HuH-7.5 (cell line): Measurements from ENCODE around the gene ARMC5.
A peak's percentile ranks its signal among the peaks of the same experiment; 100 is the strongest.
"Not testable (repeated sequence)": the region's sequence is repeated elsewhere in the genome, so short reads cannot be mapped to it uniquely, and the experiment has no call there.

Source experiments
- DNase-seq: peaks from one replicate; pipeline ENCODE4 v3.0.0; 2011; ENCODE audit warnings: low spot score

ARMC5 gene

GRCh38 chr16:31430380-31431052 lies 28.8 kb upstream of the ARMC5 start:
- no peak for DNase-seq

- DNase-seq = no peak
These were observed 23.7 kb upstream of the ARMC5 start for GRCh38 chr16:31435341-31436220.

GRCh38 chr16:31436221-31437045 lies 22.9 kb upstream of the ARMC5 start:
- no peak for DNase-seq

- DNase-seq = no peak
These were observed 20.9 kb upstream of the ARMC5 start for GRCh38 chr16:31438414-31438813.

- not testable (repeated sequence) for DNase-seq
These were observed 20.3 kb upstream of the ARMC5 start for GRCh38 chr16:31439023-31439422.

- DNase-seq = no peak
These were observed 19.8 kb upstream of the ARMC5 start for GRCh38 chr16:31439519-31439918.

GRCh38 chr16:31440516-31441184 lies 18.7 kb upstream of the ARMC5 start:
- DNase-seq = no peak

- no peak for DNase-seq
These were observed 17.3 kb upstream of the ARMC5 start for GRCh38 chr16:31441956-31442355.

- DNase-seq = not testable (repeated sequence)
These were observed 13.4 kb upstream of the ARMC5 start for GRCh38 chr16:31445931-31446330.

- no peak for DNase-seq
These were observed 8.1 kb upstream of the ARMC5 start for GRCh38 chr16:31451201-31451600.

- peak; percentile 61 for DNase-seq
These were observed 7.5 kb upstream of the ARMC5 start for GRCh38 chr16:31451681-31452351.

GRCh38 chr16:31452631-31453106 lies 6.6 kb upstream of the ARMC5 start:
- no peak for DNase-seq

GRCh38 chr16:31453255-31454204 lies 5.8 kb upstream of the ARMC5 start:
- no peak for DNase-seq

GRCh38 chr16:31455601-31456314 lies 3.5 kb upstream of the ARMC5 start:
- no peak for DNase-seq

GRCh38 chr16:31456988-31457360 lies 2.3 kb upstream of the ARMC5 start:
- no peak for DNase-seq

- peak; percentile 50 for DNase-seq
These were observed 1.0 kb upstream of the ARMC5 start for GRCh38 chr16:31458073-31458843.

- DNase-seq = peak; percentile 90
These were observed 633 bp downstream of the ARMC5 start for GRCh38 chr16:31459687-31460581.

- no peak for DNase-seq
These were observed 1.3 kb downstream of the ARMC5 start for GRCh38 chr16:31460582-31461002.
